Measurements from ENCODE around the gene STUM. TPM values are rescaled to one million over a fixed set of nuclear protein-coding genes. Genes with fewer than 3 reads are reported as not detected.
A peak's percentile ranks its signal among the peaks of the same experiment; 100 is the strongest.

The STUM gene
- total RNA-seq, 1 experiment from 2014 or later = 0.32 TPM

GRCh38 chr1:226624526-226624925 lies 76.0 kb downstream of the STUM start:
- DNase-seq (ENCODE audit: low read depth, low spot score) = no peak
- in situ Hi-C loops (cut with HindIII; ENCODE audit: low pct_unique_long_range_greater_than_20kb, low sequenced_read_pairs) = no loop called here

- in situ Hi-C loops (cut with HindIII; ENCODE audit: low pct_unique_long_range_greater_than_20kb, low sequenced_read_pairs) = no loop called here
- no peak for DNase-seq (ENCODE audit: low read depth, low spot score)
These were observed 76.8 kb downstream of the STUM start for GRCh38 chr1:226625326-226625725.

GRCh38 chr1:226625832-226626576 lies 77.4 kb downstream of the STUM start:
- in situ Hi-C loops (cut with HindIII; ENCODE audit: low pct_unique_long_range_greater_than_20kb, low sequenced_read_pairs) = no loop called here
- no peak for DNase-seq (ENCODE audit: low read depth, low spot score)

- peak; percentile 81 for DNase-seq (ENCODE audit: low read depth, low spot score)
- in situ Hi-C loops (cut with HindIII; ENCODE audit: low pct_unique_long_range_greater_than_20kb, low sequenced_read_pairs) = no loop called here
These were observed 78.0 kb downstream of the STUM start for GRCh38 chr1:226626577-226626956.

- DNase-seq (ENCODE audit: low read depth, low spot score) = no peak
- in situ Hi-C loops (cut with HindIII; ENCODE audit: low pct_unique_long_range_greater_than_20kb, low sequenced_read_pairs) = no loop called here
These were observed 78.6 kb downstream of the STUM start for GRCh38 chr1:226627050-226627755.

GRCh38 chr1:226627924-226628611 lies 79.5 kb downstream of the STUM start:
- in situ Hi-C loops (cut with HindIII; ENCODE audit: low pct_unique_long_range_greater_than_20kb, low sequenced_read_pairs) = no loop called here

GRCh38 chr1:226628612-226629155 lies 80.1 kb downstream of the STUM start:
- in situ Hi-C loops (cut with HindIII; ENCODE audit: low pct_unique_long_range_greater_than_20kb, low sequenced_read_pairs) = no loop called here
- DNase-seq (ENCODE audit: low read depth, low spot score) = no peak

More at GRCh38 chr1:226627924-226628611, 79.5 kb downstream of the STUM start:
- no peak for DNase-seq (ENCODE audit: low read depth, low spot score)

GRCh38 chr1:226629210-226629895 lies 80.8 kb downstream of the STUM start:
- in situ Hi-C loops (cut with HindIII; ENCODE audit: low pct_unique_long_range_greater_than_20kb, low sequenced_read_pairs) = no loop called here
- no peak for DNase-seq (ENCODE audit: low read depth, low spot score)

GRCh38 chr1:226629896-226630550 lies 81.5 kb downstream of the STUM start:
- in situ Hi-C loops (cut with HindIII; ENCODE audit: low pct_unique_long_range_greater_than_20kb, low sequenced_read_pairs) = no loop called here
- no peak for DNase-seq (ENCODE audit: low read depth, low spot score)

- in situ Hi-C loops (cut with HindIII; ENCODE audit: low pct_unique_long_range_greater_than_20kb, low sequenced_read_pairs) = no loop called here
- no peak for DNase-seq (ENCODE audit: low read depth, low spot score)
These were observed 82.0 kb downstream of the STUM start for GRCh38 chr1:226630592-226630991.

- in situ Hi-C loops (cut with HindIII; ENCODE audit: low pct_unique_long_range_greater_than_20kb, low sequenced_read_pairs) = no loop called here
These were observed 82.9 kb downstream of the STUM start for GRCh38 chr1:226631229-226632000.

GRCh38 chr1:226632169-226632879 lies 83.8 kb downstream of the STUM start:
- no peak for DNase-seq (ENCODE audit: low read depth, low spot score)
- in situ Hi-C loops (cut with HindIII; ENCODE audit: low pct_unique_long_range_greater_than_20kb, low sequenced_read_pairs) = no loop called here

More at GRCh38 chr1:226631229-226632000, 82.9 kb downstream of the STUM start:
- DNase-seq (ENCODE audit: low read depth, low spot score) = no peak

- in situ Hi-C loops (cut with HindIII; ENCODE audit: low pct_unique_long_range_greater_than_20kb, low sequenced_read_pairs) = no loop called here
- DNase-seq (ENCODE audit: low read depth, low spot score) = peak; percentile 89
These were observed 84.4 kb downstream of the STUM start for GRCh38 chr1:226632922-226633351.

- peak; percentile 39 for DNase-seq (ENCODE audit: low read depth, low spot score)
- in situ Hi-C loops (cut with HindIII; ENCODE audit: low pct_unique_long_range_greater_than_20kb, low sequenced_read_pairs) = no loop called here
These were observed 85.1 kb downstream of the STUM start for GRCh38 chr1:226633541-226634165.

- peak; percentile 72 for DNase-seq (ENCODE audit: low read depth, low spot score)
- in situ Hi-C loops (cut with HindIII; ENCODE audit: low pct_unique_long_range_greater_than_20kb, low sequenced_read_pairs) = no loop called here
These were observed 85.6 kb downstream of the STUM start for GRCh38 chr1:226634166-226634588.

All from SK-MEL-5 (cell line).